Fibroblast of villous mesenchyme (primary cell): ENCODE results near the gene FCHO2. TPM values are rescaled to one million over a fixed set of nuclear protein-coding genes. Genes with fewer than 3 reads are reported as not detected.
A peak's percentile ranks its signal among the peaks of the same experiment; 100 is the strongest.

Source experiments
- DNase-seq: peaks from one replicate; pipeline ENCODE4 v3.0.0-alpha.2; 2010; ENCODE audit warnings: low read depth
- H3K4me3 ChIP-seq: 2 replicates; pipeline ENCODE4 v1.5.1; 2011; ENCODE audit warnings: low read depth, mild to moderate bottlenecking, low read length
- CTCF ChIP-seq: IDR thresholded peaks from 2 replicates; pipeline ENCODE4 v1.5.1; 2012; ENCODE audit warnings: low read depth, mild to moderate bottlenecking, low read length; ENCODE audit not compliant: insufficient read depth
- total RNA-seq: library from RNA; depleted of rRNA; stranded (reverse); fragments of >200 nt; gene quantifications from 2 replicates; pipeline ENCODE4 v1.2.3, GENCODE V29; 2012

The FCHO2 gene
- total RNA-seq, 1 donor: 16.8 TPM

GRCh38 chr5:73120222-73121118 lies 164.6 kb downstream of the FCHO2 start, which contains the start of gene TMEM171:
TSS of gene TMEM171 (plus strand) at chr5:73120575. CDS start at chr5:73123374, 2,799 bp downstream.
- DNase-seq: peak; percentile 50
- no peak for TF ChIP-seq CTCF
- peak within 1 kb of the TSS; percentile 79 for H3K4me3 ChIP-seq

DNA sequence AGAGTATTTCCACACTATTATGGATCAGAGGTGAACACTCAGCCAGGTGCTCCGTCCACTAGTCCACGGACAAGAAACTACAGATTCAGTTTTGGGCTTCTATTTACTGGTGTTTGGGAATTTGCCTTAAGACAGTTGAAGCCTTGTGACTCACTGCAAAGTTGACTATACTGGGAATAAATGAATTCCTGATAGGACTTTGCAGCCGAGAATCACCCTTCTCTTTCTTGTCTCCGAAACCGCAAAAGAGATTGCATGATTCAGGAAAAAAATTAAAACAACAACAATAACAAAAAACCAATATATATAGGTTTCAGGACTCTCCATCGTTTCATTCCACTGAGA lies 165.2 kb downstream of the FCHO2 start:
- no peak for DNase-seq
- TF ChIP-seq CTCF: no peak

GRCh38 chr5:73122875-73123810 lies 167.3 kb downstream of the FCHO2 start:
- H3K4me3 ChIP-seq: no peak overlapping the region
- DNase-seq: peak; percentile 67
- TF ChIP-seq CTCF: no peak

More for the DNA sequence above, 165.2 kb downstream of the FCHO2 start:
- peak overlapping the region; percentile 79 for H3K4me3 ChIP-seq

DNA sequence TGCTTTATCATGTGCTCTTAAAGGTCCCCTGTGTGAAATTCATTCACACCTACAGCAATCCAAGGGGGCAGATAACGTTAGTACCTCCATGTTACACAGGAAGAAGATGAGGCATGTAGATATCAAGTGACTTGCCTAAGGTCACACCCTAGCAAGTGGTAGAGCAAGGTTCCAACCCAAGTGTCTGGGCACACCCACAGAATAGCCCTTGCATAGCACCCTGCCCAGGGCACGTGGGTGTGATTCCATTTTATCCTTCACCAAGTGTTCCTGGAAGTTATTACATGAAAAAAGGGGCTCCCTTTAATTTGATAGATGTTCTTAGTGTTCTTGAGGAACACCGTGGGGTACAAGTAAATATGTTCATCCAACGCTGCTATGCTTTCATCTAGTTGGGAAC lies 169.4 kb downstream of the FCHO2 start:
- H3K4me3 ChIP-seq: no peak overlapping the region
- TF ChIP-seq CTCF: no peak
- DNase-seq: no peak

DNA sequence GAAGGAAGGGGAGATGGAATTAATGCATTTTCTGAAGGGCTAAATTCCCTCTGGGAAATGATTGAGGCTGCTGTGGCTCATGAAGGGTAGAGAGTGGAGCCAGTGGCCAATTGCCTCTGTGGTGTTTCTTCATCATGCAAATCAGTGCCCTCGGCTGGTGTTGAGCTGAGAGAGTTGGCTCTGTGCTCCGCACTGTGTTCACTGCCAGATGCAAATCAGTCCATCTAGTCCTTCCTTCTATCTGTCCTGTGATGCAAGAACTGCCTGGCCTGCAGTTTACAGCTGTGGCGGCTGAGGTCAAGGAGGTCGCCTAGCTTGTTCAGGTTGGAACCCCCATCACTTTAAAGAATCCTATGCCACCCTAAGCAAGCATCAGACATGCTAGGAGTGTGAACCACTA lies 170.5 kb downstream of the FCHO2 start:
- peak; percentile 57 for DNase-seq
- H3K4me3 ChIP-seq: no peak overlapping the region
- TF ChIP-seq CTCF: no peak

GRCh38 chr5:73126957-73127356 lies 171.1 kb downstream of the FCHO2 start:
- no peak for DNase-seq
- TF ChIP-seq CTCF: no peak

More at GRCh38 chr5:73126957-73127356, 171.1 kb downstream of the FCHO2 start:
- H3K4me3 ChIP-seq: no peak overlapping the region
